SK-N-MC (cell line): ENCODE results near the gene USF1.
"Not testable (repeated sequence)": the region's sequence is repeated elsewhere in the genome, so short reads cannot be mapped to it uniquely, and the experiment has no call there.

Experiments used
- DNase-seq: peaks from one replicate; pipeline ENCODE4 v3.0.0-alpha.2; 2011; ENCODE audit warnings: low read depth, low spot score
- H3K27ac ChIP-seq: fragments of 200-600 bp; sonication (generic); 2 replicates; pipeline ENCODE4 v1.5.1; 2016; ENCODE audit warnings: mixed run types
- H3K36me3 ChIP-seq: fragments of 200-600 bp; sonication (generic); 2 replicates; pipeline ENCODE4 v1.6.1; 2017; ENCODE audit warnings: antibody characterized with exemption, low read length, mixed read lengths; ENCODE audit not compliant: insufficient read depth
- H3K4me3 ChIP-seq: fragments of 200-600 bp; sonication (generic); 2 replicates; pipeline ENCODE4 v1.5.1; 2016
- H3K9ac ChIP-seq: fragments of 200-600 bp; sonication (generic); 2 replicates; pipeline ENCODE4 v1.8.0; 2017; ENCODE audit warnings: mixed run types, mixed read lengths; ENCODE audit not compliant: insufficient read length
- H3K9me3 ChIP-seq: fragments of 200-600 bp; sonication (generic); 2 replicates; pipeline ENCODE4 v1.6.1; 2017; ENCODE audit warnings: low read depth, mild to moderate bottlenecking, antibody characterized with exemption, low read length, moderate library complexity, mixed read lengths
- EZH2 ChIP-seq: fragments of 200-600 bp; sonication (generic); IDR thresholded peaks from one replicate; pipeline ENCODE4 v1.6.1; 2017; ENCODE audit warnings: antibody characterized with exemption
- FOXP2 ChIP-seq: optimal IDR thresholded peaks from 2 replicates; pipeline ENCODE3; 2011; ENCODE audit warnings: mild to moderate bottlenecking, moderate library complexity; ENCODE audit not compliant: insufficient read depth; ENCODE audit errors: extremely low read length, control extremely low read depth
- POLR2AphosphoS5 ChIP-seq: IDR thresholded peaks from 2 replicates; pipeline ENCODE4 v1.6.1; 2012; ENCODE audit warnings: mild to moderate bottlenecking, low read depth, low read length, borderline replicate concordance

USF1 gene

GRCh38 chr1:160993544-160994193, 52.1 kb downstream of the USF1 start:
- Histone ChIP-seq H3K36me3 (no peaks in the 10 kb centered on the region), H3K4me3 (no peak overlapping the region), H3K9me3 (no peaks in the 10 kb centered on the region), H3K27ac (no peak overlapping the region), H3K9ac (no peak overlapping the region)
- DNase-seq: no peak
- TF ChIP-seq POLR2AphosphoS5 (no peak), EZH2 (no peak), FOXP2 (no peak)

GRCh38 chr1:160992036-160992435, 53.7 kb downstream of the USF1 start:
- H3K4me3 ChIP-seq, H3K9ac ChIP-seq, H3K36me3 ChIP-seq, H3K27ac ChIP-seq, DNase-seq, H3K9me3 ChIP-seq: not testable (repeated sequence)
